Measurements from ENCODE around the gene ZNF827.

DNA sequence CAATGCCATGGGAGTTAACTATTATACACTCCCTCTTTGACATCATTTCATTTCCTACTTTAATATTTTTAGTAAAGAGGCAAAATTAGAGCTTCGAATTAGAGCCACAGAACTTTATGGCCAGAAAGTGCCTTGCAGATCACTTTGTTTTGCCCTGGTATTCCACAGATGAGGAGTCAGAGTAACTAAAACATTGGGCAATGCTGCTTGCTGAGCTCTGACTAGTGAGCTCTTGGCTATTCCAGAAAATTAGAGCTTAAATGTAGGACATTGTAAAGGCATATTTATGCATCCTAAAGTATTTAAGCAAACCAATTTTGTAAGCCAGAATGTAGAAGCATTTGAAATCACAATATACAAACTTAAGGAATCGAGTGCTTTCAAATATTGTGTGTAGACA is 6.3 kb upstream of the ZNF827 start:
- TF ChIP-seq ZNF274 (IDR thresholded peaks at IDR 0.05; ENCODE audit: low read depth, low read length): no peak
- TF ChIP-seq YY1 (IDR thresholded peaks at IDR 0.05; ENCODE audit: insufficient read depth, insufficient read length): no peak

All from NT2/D1 (cell line).